Pulmonary artery endothelial cell (primary cell): ENCODE data around the gene NANOS2. TPM values are rescaled to one million over a fixed set of nuclear protein-coding genes. Genes with fewer than 3 reads are reported as not detected.

Source experiments
- DNase-seq: peaks from one replicate; pipeline ENCODE4 v3.0.0-alpha.2; 2011; ENCODE audit warnings: low read depth, low spot score
- total RNA-seq: library from RNA; depleted of rRNA; stranded (reverse); fragments of >200 nt; gene quantifications from 2 replicates; pipeline ENCODE4 v1.2.3, GENCODE V29; 2014

NANOS2 gene
- total RNA-seq: not detected in 2 replicates

GRCh38 chr19:45913874-45914830 is at the start of gene NANOS2:
TSS of gene NANOS2 (minus strand) at chr19:45914778. CDS start at chr19:45914693, 85 bp downstream.
- DNase-seq: no peak

GRCh38 chr19:45962021-45962420 is 47.4 kb upstream of the NANOS2 start:
- no peak for DNase-seq

GRCh38 chr19:45960595-45961235 is 46.1 kb upstream of the NANOS2 start:
- DNase-seq: no peak

- DNase-seq: no peak
Measured at GRCh38 chr19:45959517-45960025, 45.0 kb upstream of the NANOS2 start.

GRCh38 chr19:45958769-45959516 is 44.4 kb upstream of the NANOS2 start:
- no peak for DNase-seq

GRCh38 chr19:45958320-45958719 is 43.7 kb upstream of the NANOS2 start:
- DNase-seq: no peak

- DNase-seq: peak; percentile 93
Measured at GRCh38 chr19:45955905-45956608, 41.5 kb upstream of the NANOS2 start.

- no peak for DNase-seq
Measured at GRCh38 chr19:45954156-45954555, 39.6 kb upstream of the NANOS2 start.

- DNase-seq: no peak
Measured at GRCh38 chr19:45953676-45954075, 39.1 kb upstream of the NANOS2 start.

- no peak for DNase-seq
Measured at GRCh38 chr19:45952686-45953505, 38.3 kb upstream of the NANOS2 start.

- no peak for DNase-seq
Measured at GRCh38 chr19:45952341-45952685, 37.7 kb upstream of the NANOS2 start.

GRCh38 chr19:45947926-45948325 is 33.3 kb upstream of the NANOS2 start:
- no peak for DNase-seq

GRCh38 chr19:45940515-45940805 is 25.9 kb upstream of the NANOS2 start:
- DNase-seq: no peak

- DNase-seq: no peak
Measured at GRCh38 chr19:45939792-45940514, 25.4 kb upstream of the NANOS2 start.

- no peak for DNase-seq
Measured at GRCh38 chr19:45938733-45939319, 24.2 kb upstream of the NANOS2 start.

- DNase-seq: no peak
Measured at GRCh38 chr19:45935267-45935666, 20.7 kb upstream of the NANOS2 start.

GRCh38 chr19:45934551-45935230 is 20.1 kb upstream of the NANOS2 start:
- no peak for DNase-seq

- DNase-seq: no peak
Measured at GRCh38 chr19:45933759-45934158, 19.2 kb upstream of the NANOS2 start.

- no peak for DNase-seq
Measured at GRCh38 chr19:45931055-45931454, 16.5 kb upstream of the NANOS2 start.
